K562 (cell line): ENCODE results near the gene DRGX. TPM values are rescaled to one million over a fixed set of nuclear protein-coding genes. Genes with fewer than 3 reads are reported as not detected.

Experiments
- ATAC-seq: fragments of 200-7000 bp; cut with Tn5 transposase; 3 replicates; pipeline ENCODE4 v1.9.1; 2020; ENCODE audit warnings: moderate library complexity
- BruUV-seq: library from RNA; stranded (reverse); fragments of 400-500 nt; replicated peaks from 2 replicates; lab custom pipeline; 2021; lab: Mats Ljungman, UMichigan
- CTCF ChIA-PET: fragments of 300-600 bp; formaldehyde crosslinking; extraction: SDS; loops from one replicate; lab custom pipeline; 2021; ENCODE audit warnings: low intra/inter-chr PET ratio; lab: Yijun Ruan, JAX
- POLR2A ChIA-PET: fragments of 300-600, 350-650 bp; sonication (Branson Sonifier 250); formaldehyde crosslinking; extraction: SDS; loops from one replicate; lab custom pipeline; 2021; ENCODE audit warnings: antibody characterized with exemption, inconsistent platforms; lab: Yijun Ruan, JAX
- DNase-seq, 4 experiments: peaks; one replicate each; pipeline versions ENCODE4 v3.0.0 to v3.0.0-alpha.2; 2011 to 2018; ENCODE audit warnings: low spot score in 3 of 4, mixed read lengths in 3 of 4; ENCODE audit errors: extremely low read depth in 1 of 4
- FAIRE-seq: peaks from 2 replicates; lab custom pipeline; 2011; peaks lifted over from hg19 to GRCh38; lab: Jason Lieb, UNC
- H2AFZ ChIP-seq: 2 replicates; pipeline ENCODE4 v1.6.0; 2011; ENCODE audit warnings: low read depth, low read length, control low read depth, inconsistent platforms
- H3K27ac ChIP-seq: fragments of 200-600 bp; 3 replicates; pipeline ENCODE4 v1.8.0; 2011; ENCODE audit warnings: low read depth, mild to moderate bottlenecking, control low read depth, inconsistent platforms, low read length, moderate library complexity, mixed read lengths; ENCODE audit errors: extremely low read depth
- H3K27me3 ChIP-seq, 2 experiments: fragments of 300-600 bp in 1 of 2; 2 replicates in 1 of 2; 3 replicates in 1 of 2; pipeline versions ENCODE4 v1.6.0 to v1.8.0; 2011; ENCODE audit warnings: inconsistent platforms in 2 of 2, low read length in 2 of 2, mild to moderate bottlenecking in 1 of 2, mixed read lengths in 1 of 2, moderate library complexity in 1 of 2; ENCODE audit not compliant: control insufficient read depth in 2 of 2, insufficient read depth in 2 of 2
- H3K36me3 ChIP-seq: fragments of 300-600 bp; 3 replicates; pipeline ENCODE4 v1.8.0; 2011; ENCODE audit warnings: mild to moderate bottlenecking, low read length, inconsistent platforms; ENCODE audit not compliant: control insufficient read depth, insufficient read depth
- H3K4me1 ChIP-seq, 2 experiments: fragments of 200-600 bp in 1 of 2; replicated peaks in 1 of 2; 2 replicates in 1 of 2; 3 replicates in 1 of 2; pipeline versions ENCODE4 v1.5.1 to v1.8.0; 2011; ENCODE audit warnings: inconsistent platforms in 2 of 2, low read length in 2 of 2, mild to moderate bottlenecking in 1 of 2, mixed read lengths in 1 of 2, moderate library complexity in 1 of 2; ENCODE audit not compliant: control insufficient read depth in 2 of 2, insufficient read depth in 2 of 2
- H3K4me2 ChIP-seq: 2 replicates; pipeline ENCODE4 v1.6.1; 2011; ENCODE audit warnings: low read length, control low read depth, inconsistent platforms, mixed read lengths; ENCODE audit not compliant: insufficient read depth
- H3K4me3 ChIP-seq: fragments of 200-600 bp; sonication (generic), shearing (Covaris generic); 2 replicates; pipeline ENCODE4 v1.5.1; 2016; ENCODE audit warnings: control low read depth, inconsistent platforms
- H3K79me2 ChIP-seq: fragments of 200-600 bp; 3 replicates; pipeline ENCODE4 v1.8.0; 2011; ENCODE audit warnings: low read length, inconsistent platforms; ENCODE audit not compliant: control insufficient read depth, insufficient read depth
- H3K9ac ChIP-seq, 2 experiments: 2 replicates each; pipeline versions ENCODE4 v1.6.0 to v1.6.1; 2011; ENCODE audit warnings: low read depth in 2 of 2, low read length in 2 of 2, control low read depth in 1 of 2, inconsistent platforms in 1 of 2, mild to moderate bottlenecking in 1 of 2, mixed read lengths in 1 of 2; ENCODE audit not compliant: insufficient read depth in 1 of 2
- H3K9me1 ChIP-seq: one replicate; pipeline ENCODE4 v1.6.0; 2011; ENCODE audit warnings: inconsistent platforms, mild to moderate bottlenecking, low read length, moderate library complexity; ENCODE audit not compliant: control insufficient read depth, insufficient read depth
- H3K9me3 ChIP-seq: replicated peaks from 2 replicates; pipeline ENCODE4 v1.5.1; 2011; ENCODE audit warnings: low read depth, low read length, inconsistent platforms; ENCODE audit not compliant: control insufficient read depth, insufficient read depth
- H4K20me1 ChIP-seq: replicated peaks from 2 replicates; pipeline ENCODE4 v1.6.1; 2011; ENCODE audit warnings: low read length, inconsistent platforms, mixed read lengths; ENCODE audit not compliant: control insufficient read depth, insufficient read depth
- AFF4 ChIP-seq: sonication (generic); formaldehyde crosslinking; IDR thresholded peaks from 2 replicates; pipeline ENCODE4 v1.8.0; 2023; ENCODE audit warnings: mild to moderate bottlenecking, missing genetic modification reagents
- CREB5 ChIP-seq: fragments of 250-450 bp; sonication (Bioruptor Pico); IDR thresholded peaks from 2 replicates; pipeline ENCODE4 v1.5.0; 2020; ENCODE audit warnings: mild to moderate bottlenecking
- GMEB1 ChIP-seq: fragments of 250-450 bp; sonication (Bioruptor Pico); IDR thresholded peaks from 2 replicates; pipeline ENCODE4 v1.4.0; 2020; ENCODE audit warnings: mild to moderate bottlenecking
- HMG20A ChIP-seq: fragments of 450-650 bp; formaldehyde crosslinking; conservative IDR thresholded peaks from 2 replicates; pipeline ENCODE4 v1.4.0; 2020; ENCODE audit warnings: mild to moderate bottlenecking, mixed read lengths
- KDM4B ChIP-seq, 2 experiments: fragments of 450-650 bp in 1 of 2; sonication (generic) in 1 of 2; IDR thresholded peaks; 2 replicates each; pipeline ENCODE4 v1.6.1; 2016 to 2017; ENCODE audit warnings: borderline replicate concordance in 2 of 2, antibody characterized with exemption in 1 of 2, low read depth in 1 of 2, mild to moderate bottlenecking in 1 of 2
- KLF1 ChIP-seq: fragments of 450-650 bp; IDR thresholded peaks from 2 replicates; pipeline ENCODE4 v1.6.1; 2016; ENCODE audit warnings: missing genetic modification characterization, missing compliant biosample characterization
- SMAD4 ChIP-seq: fragments of 250-450 bp; sonication (Bioruptor Pico); conservative IDR thresholded peaks from 2 replicates; pipeline ENCODE4 v1.8.0; 2021; ENCODE audit warnings: inconsistent platforms, mild to moderate bottlenecking, moderate library complexity
- TCF15 ChIP-seq: fragments of 250-450 bp; sonication (Bioruptor Pico); IDR thresholded peaks from 2 replicates; pipeline ENCODE4 v1.8.0; 2022; ENCODE audit warnings: moderate library complexity, mild to moderate bottlenecking, inconsistent platforms
- ZNF695 ChIP-seq: fragments of 450-650 bp; formaldehyde crosslinking; IDR thresholded peaks from 2 replicates; pipeline ENCODE4 v1.4.0; 2020; ENCODE audit warnings: mild to moderate bottlenecking, moderate library complexity
- in situ Hi-C: fragments of 300-500 bp; cut with MboI; formaldehyde crosslinking; loops from 4 replicates; pipeline ENCODE4 v1.15.0; 2018; ENCODE audit warnings: inconsistent platforms, mixed read lengths
- intact Hi-C: fragments of 100-400 bp; cut with micrococcal nuclease; formaldehyde crosslinking; loops from 2 replicates; pipeline ENCODE4 v1.14.2; 2022
- polyA plus RNA-seq, 8 experiments: library from polyadenylated mRNA; depleted of rRNA in 4 of 8; stranded (reverse) in 5 of 8; unstranded in 3 of 8; fragments of >200 nt; fragmentation: Nextera tagmentation in 2 of 8; fragmentation: Illumina TruSeq in 1 of 8; extraction: Ambion mirVana in 2 of 8; extraction: Trizol in 1 of 8; gene quantifications; 2 replicates each; pipeline versions ENCODE4 v1.2.1 to v1.2.3, GENCODE V29; 2011 to 2014; ENCODE audit warnings: inconsistent platforms in 1 of 8, missing spikeins in 1 of 8
- total RNA-seq, 7 experiments: library from RNA; depleted of rRNA in 6 of 7; stranded (reverse); fragments of >200 nt in 6 of 7; fragmentation: Illumina TruSeq in 2 of 7; extraction: Trizol in 2 of 7; gene quantifications; 2 replicates each; pipeline versions ENCODE4 v1.2.1 to v1.2.3, GENCODE V29; 2011 to 2021; ENCODE audit warnings: low replicate concordance in 1 of 7

The DRGX gene
- total and polyA plus RNA-seq, 9 of the 15 experiments (the other 6 are each of a cell fraction or from before 2014, with no cell fraction given): not detected

- Histone ChIP-seq H3K79me2 (no peaks in the 10 kb centered on the region), H3K4me1 (peaks cover 0 to 5% of the 10 kb centered on the region in 2 experiments; a peak in 1 of 5 replicates), H3K27ac (no peak overlapping the region), H3K9me3 (no peaks in the 10 kb centered on the region), H3K27me3 (peaks cover 37 to 73% of the 10 kb centered on the region in 2 experiments), H2AFZ (no peak overlapping the region), H3K4me2 (no peak overlapping the region), H3K4me3 (no peak overlapping the region), H3K9me1 (no peaks in the 10 kb centered on the region), H3K9ac (no peak overlapping the region), H4K20me1 (no peaks in the 10 kb centered on the region), H3K36me3 (no peaks in the 10 kb centered on the region)
- no peak for TF ChIP-seq HMG20A (CRISPR knock-in tag)
- TF ChIP-seq TCF15: no peak
- TF ChIP-seq CREB5 (CRISPR knock-in tag): no peak
- TF ChIP-seq KDM4B (IDR thresholded peaks at IDR 0.05; ENCODE audit: borderline replicate concordance in 2 of 2, low read depth in 1 of 2): no peak
- no peak for TF ChIP-seq AFF4 (CRISPR knock-in tag)
- TF ChIP-seq KLF1 (tag): no peak
- no peak for TF ChIP-seq ZNF695 (CRISPR knock-in tag)
- no peak for TF ChIP-seq GMEB1 (CRISPR knock-in tag)
- no peak for TF ChIP-seq SMAD4 (CRISPR knock-in tag)
- ChIA-PET POLR2A (no interaction called here), CTCF (no interaction called here)
- no TSS peak for BruUV-seq
- ATAC-seq (no peak), FAIRE-seq (no peak), DNase-seq (no peak)
- intact Hi-C loops (no loop called here), in situ Hi-C loops (no loop called here)
Measured at GRCh38 chr10:49388161-49388560, 7.7 kb downstream of the DRGX start.
